Measurements from ENCODE around the gene LIMA1.
"Not testable (repeated sequence)": the region's sequence is repeated elsewhere in the genome, so short reads cannot be mapped to it uniquely, and the experiment has no call there.

Gene LIMA1

GRCh38 chr12:50249464-50250182 is 33.7 kb downstream of the LIMA1 start:
- H3K9me3 ChIP-seq (replicated peaks; ENCODE audit: insufficient read depth, low read length), result no peaks in the 10 kb centered on the region

DNA sequence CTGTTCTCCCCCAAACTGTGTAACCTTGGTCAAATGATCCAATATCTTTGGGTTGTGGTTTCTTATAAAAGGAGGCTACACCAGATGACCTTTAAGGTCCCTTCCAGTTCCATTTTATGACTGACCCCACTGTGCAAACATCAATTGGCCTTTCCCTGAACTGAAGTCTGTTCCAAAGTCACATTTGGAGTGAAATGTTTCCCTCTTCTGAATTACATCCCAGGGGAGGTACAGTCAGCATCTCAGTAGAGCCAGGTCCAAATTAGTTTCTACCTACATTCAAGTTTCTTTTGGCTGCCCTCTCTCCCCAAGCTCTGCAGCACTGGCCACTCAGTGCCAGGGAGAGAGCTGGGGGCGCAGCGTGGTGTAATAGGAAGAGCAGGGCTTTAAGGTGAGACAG is 34.4 kb downstream of the LIMA1 start:
- Histone ChIP-seq H3K79me2 (ENCODE audit: low read length) (no peaks in the 10 kb centered on the region), H3K36me3 (replicated peaks; ENCODE audit: insufficient read depth, low read length) (no peaks in the 10 kb centered on the region), H2AFZ (ENCODE audit: low read length) (no peak overlapping the region), H3K4me2 (ENCODE audit: low read depth, low read length) (no peak overlapping the region), H3K4me3 (ENCODE audit: low read length) (no peak overlapping the region), H3K9ac (ENCODE audit: low read length) (no peak overlapping the region), H3F3A (ENCODE audit: insufficient read depth, low read length) (no peaks in the 10 kb centered on the region), H3K4me1 (ENCODE audit: low read length) (no peaks in the 10 kb centered on the region), H3K27me3 (replicated peaks; ENCODE audit: insufficient read depth, low read length) (no peaks in the 10 kb centered on the region), H4K20me1 (ENCODE audit: insufficient read depth, low read length) (no peaks in the 10 kb centered on the region), H3K9me3 (replicated peaks; ENCODE audit: insufficient read depth, low read length) (no peaks in the 10 kb centered on the region), H3K27ac (ENCODE audit: low read length) (no peak overlapping the region), H3K9me2 (replicated peaks; ENCODE audit: insufficient read depth, low read length) (no peaks in the 10 kb centered on the region)
- TF ChIP-seq EZH2 (optimal IDR thresholded peaks at IDR 0.05; ENCODE audit: low read depth, low read length) (no peak), EZH2phosphoT487 (IDR thresholded peaks at IDR 0.05; ENCODE audit: low read length) (no peak), CTCF (IDR thresholded peaks at IDR 0.05; ENCODE audit: low read length) (no peak)
- DNase-seq, result no peak

More at GRCh38 chr12:50249464-50250182, 33.7 kb downstream of the LIMA1 start:
- no peaks in the 10 kb centered on the region for H4K20me1 ChIP-seq (ENCODE audit: insufficient read depth, low read length)
- no peak overlapping the region for H2AFZ ChIP-seq (ENCODE audit: low read length)
- H3K4me1 ChIP-seq (ENCODE audit: low read length), result no peaks in the 10 kb centered on the region
- H3K27me3 ChIP-seq (replicated peaks; ENCODE audit: insufficient read depth, low read length), result no peaks in the 10 kb centered on the region
- no peaks in the 10 kb centered on the region for H3K79me2 ChIP-seq (ENCODE audit: low read length)
- H3F3A ChIP-seq (ENCODE audit: insufficient read depth, low read length), result no peaks in the 10 kb centered on the region
- no peak for TF ChIP-seq EZH2phosphoT487 (IDR thresholded peaks at IDR 0.05; ENCODE audit: low read length)
- no peak for TF ChIP-seq EZH2 (optimal IDR thresholded peaks at IDR 0.05; ENCODE audit: low read depth, low read length)
- no peak for TF ChIP-seq CTCF (IDR thresholded peaks at IDR 0.05; ENCODE audit: low read length)
- no peaks in the 10 kb centered on the region for H3K9me2 ChIP-seq (replicated peaks; ENCODE audit: insufficient read depth, low read length)
- H3K9ac ChIP-seq (ENCODE audit: low read length), result no peak overlapping the region
- DNase-seq, result no peak
- H3K4me3 ChIP-seq (ENCODE audit: low read length), result no peak overlapping the region
- no peaks in the 10 kb centered on the region for H3K36me3 ChIP-seq (replicated peaks; ENCODE audit: insufficient read depth, low read length)
- H3K4me2 ChIP-seq (ENCODE audit: low read depth, low read length), result no peak overlapping the region
- no peak overlapping the region for H3K27ac ChIP-seq (ENCODE audit: low read length)

DNA sequence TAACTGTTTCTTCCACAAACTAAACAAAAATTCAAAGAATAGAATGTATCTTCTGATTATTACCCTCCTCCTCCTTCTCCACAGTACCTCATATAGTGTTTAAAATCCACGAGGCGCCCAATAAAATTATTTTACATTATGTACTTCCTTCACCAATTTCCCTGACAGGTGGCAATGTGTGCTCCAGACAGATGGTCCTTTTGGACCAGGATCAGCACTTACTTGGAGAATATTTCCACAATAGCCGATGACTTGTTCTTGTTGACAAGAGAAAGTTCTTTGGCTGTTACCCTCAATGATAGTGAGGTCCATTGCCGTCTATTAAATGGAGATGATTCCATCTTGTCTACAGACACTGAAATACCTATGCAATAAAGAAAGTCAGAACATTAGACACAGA is 34.9 kb downstream of the LIMA1 start:
- no peaks in the 10 kb centered on the region for H3K79me2 ChIP-seq (ENCODE audit: low read length)
- no peak for DNase-seq
- H3K27me3 ChIP-seq (replicated peaks; ENCODE audit: insufficient read depth, low read length), result no peaks in the 10 kb centered on the region

DNA sequence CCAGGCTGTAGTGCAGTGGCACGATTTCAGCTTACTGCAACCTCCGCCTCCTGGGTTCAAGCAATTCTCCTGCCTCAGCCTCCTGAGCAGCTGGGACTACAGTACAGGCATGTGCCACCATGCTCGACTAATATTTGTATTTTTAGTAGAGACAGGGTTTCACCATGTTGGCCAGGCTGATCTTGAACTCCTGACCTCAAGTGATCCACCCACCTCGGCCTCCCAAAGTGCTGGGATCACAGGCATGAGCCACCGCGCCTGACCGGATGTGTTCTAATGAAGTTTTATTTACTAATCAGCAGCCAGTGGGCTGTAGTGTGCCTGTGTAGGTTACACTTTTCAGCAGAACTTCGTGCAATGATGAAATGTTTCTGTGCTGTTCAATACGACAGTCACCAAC is 35.7 kb downstream of the LIMA1 start:
- not testable (repeated sequence) for H4K20me1 ChIP-seq (ENCODE audit: insufficient read depth, low read length); H3K4me2 ChIP-seq (ENCODE audit: low read depth, low read length); H3K79me2 ChIP-seq (ENCODE audit: low read length); DNase-seq; H3F3A ChIP-seq (ENCODE audit: insufficient read depth, low read length); H3K4me1 ChIP-seq (ENCODE audit: low read length); H3K9me3 ChIP-seq (replicated peaks; ENCODE audit: insufficient read depth, low read length); H3K9me2 ChIP-seq (replicated peaks; ENCODE audit: insufficient read depth, low read length); H3K36me3 ChIP-seq (replicated peaks; ENCODE audit: insufficient read depth, low read length); H3K4me3 ChIP-seq (ENCODE audit: low read length); H3K9ac ChIP-seq (ENCODE audit: low read length); H2AFZ ChIP-seq (ENCODE audit: low read length); H3K27me3 ChIP-seq (replicated peaks; ENCODE audit: insufficient read depth, low read length); H3K27ac ChIP-seq (ENCODE audit: low read length)

More for the DNA sequence above, 34.9 kb downstream of the LIMA1 start:
- Histone ChIP-seq H3K4me3 (ENCODE audit: low read length) (no peak overlapping the region), H4K20me1 (ENCODE audit: insufficient read depth, low read length) (no peaks in the 10 kb centered on the region), H3K27ac (ENCODE audit: low read length) (no peak overlapping the region), H3K9me2 (replicated peaks; ENCODE audit: insufficient read depth, low read length) (no peaks in the 10 kb centered on the region), H3K9ac (ENCODE audit: low read length) (no peak overlapping the region), H3K9me3 (replicated peaks; ENCODE audit: insufficient read depth, low read length) (no peaks in the 10 kb centered on the region), H3F3A (ENCODE audit: insufficient read depth, low read length) (no peaks in the 10 kb centered on the region), H2AFZ (ENCODE audit: low read length) (no peak overlapping the region), H3K4me2 (ENCODE audit: low read depth, low read length) (no peak overlapping the region), H3K36me3 (replicated peaks; ENCODE audit: insufficient read depth, low read length) (no peaks in the 10 kb centered on the region), H3K4me1 (ENCODE audit: low read length) (no peaks in the 10 kb centered on the region)
- no peak for TF ChIP-seq EZH2 (optimal IDR thresholded peaks at IDR 0.05; ENCODE audit: low read depth, low read length)
- TF ChIP-seq CTCF (IDR thresholded peaks at IDR 0.05; ENCODE audit: low read length), result no peak
- TF ChIP-seq EZH2phosphoT487 (IDR thresholded peaks at IDR 0.05; ENCODE audit: low read length), result no peak

All from MM.1S (cell line).